PC-3 (cell line): Measurements from ENCODE around the gene HSD3B7. TPM values are rescaled to one million over a fixed set of nuclear protein-coding genes. Genes with fewer than 3 reads are reported as not detected.
A peak's percentile ranks its signal among the peaks of the same experiment; 100 is the strongest.

Source experiments
- ATAC-seq: fragments of 200-7000 bp; cut with Tn5 transposase; 2 replicates; pipeline ENCODE4 v1.9.1; 2020; ENCODE audit warnings: mild to moderate bottlenecking, moderate library complexity
- BruUV-seq: library from RNA; stranded (reverse); fragments of 400-500 nt; replicated peaks from 2 replicates; lab custom pipeline; 2021; lab: Mats Ljungman, UMichigan
- CTCF ChIA-PET: fragments of 300-600 bp; sonication (Branson Sonifier 250); formaldehyde crosslinking; loops from one replicate; lab custom pipeline; 2022; ENCODE audit warnings: antibody characterized with exemption; lab: Charles Lee
- POLR2A ChIA-PET: fragments of 300-600 bp; sonication (Branson Sonifier 250); formaldehyde crosslinking; loops from one replicate; lab custom pipeline; 2022; ENCODE audit warnings: antibody characterized with exemption; ENCODE audit not compliant: unreplicated experiment; lab: Charles Lee
- DNase-seq: peaks from one replicate; pipeline ENCODE4 v3.0.0-alpha.2; 2015
- H2AFZ ChIP-seq: fragments of 300-600 bp; sonication (generic); 2 replicates; pipeline ENCODE4 v1.6.0; 2016; ENCODE audit warnings: antibody characterized with exemption, low read length
- H3F3A ChIP-seq: fragments of 300-600 bp; sonication (generic); one replicate; pipeline ENCODE4 v1.6.0; 2017; ENCODE audit warnings: antibody characterized with exemption, low read length, control low read depth, mild to moderate bottlenecking; ENCODE audit not compliant: unreplicated experiment
- H3K27ac ChIP-seq: fragments of 300-600 bp; sonication (generic); 2 replicates; pipeline ENCODE4 v1.5.1; 2016; ENCODE audit warnings: mild to moderate bottlenecking, low read length
- H3K27me3 ChIP-seq: fragments of 300-600 bp; sonication (generic); 2 replicates; pipeline ENCODE4 v1.6.1; 2016; ENCODE audit warnings: low read length, mixed read lengths
- H3K36me3 ChIP-seq: fragments of 300-600 bp; sonication (generic); 2 replicates; pipeline ENCODE4 v1.6.1; 2016; ENCODE audit warnings: low read depth, mixed run types, low read length, mixed read lengths
- H3K4me1 ChIP-seq: fragments of 300-600 bp; sonication (generic); 2 replicates; pipeline ENCODE4 v1.5.1; 2016; ENCODE audit warnings: low read length; ENCODE audit not compliant: insufficient read depth
- H3K4me2 ChIP-seq: fragments of 300-600 bp; sonication (generic); 2 replicates; pipeline ENCODE4 v1.6.0; 2016; ENCODE audit warnings: low read length
- H3K4me3 ChIP-seq: fragments of 300-600 bp; sonication (generic); 2 replicates; pipeline ENCODE4 v1.5.1; 2016; ENCODE audit warnings: mild to moderate bottlenecking, low read length, mixed read lengths
- H3K79me2 ChIP-seq: fragments of 300-600 bp; sonication (generic); 2 replicates; pipeline ENCODE4 v1.6.1; 2017; ENCODE audit warnings: low read length, mixed read lengths
- H3K9ac ChIP-seq: fragments of 300-600 bp; sonication (generic); 2 replicates; pipeline ENCODE4 v1.6.0; 2016; ENCODE audit warnings: mild to moderate bottlenecking, low read length
- H3K9me2 ChIP-seq: fragments of 300-600 bp; sonication (generic); replicated peaks from 2 replicates; pipeline ENCODE4 v1.6.1; 2016; ENCODE audit warnings: mixed run types, low read length, mixed read lengths
- H3K9me3 ChIP-seq: fragments of 300-600 bp; sonication (generic); 2 replicates; pipeline ENCODE4 v1.6.1; 2016; ENCODE audit warnings: low read length, mixed read lengths
- H4K20me1 ChIP-seq: fragments of 300-600 bp; sonication (generic); 2 replicates; pipeline ENCODE4 v1.6.1; 2016; ENCODE audit warnings: low read length, mixed read lengths
- CTCF ChIP-seq: fragments of 300-600 bp; sonication (generic); conservative IDR thresholded peaks from 2 replicates; pipeline ENCODE4 v1.5.1; 2017; ENCODE audit warnings: antibody characterized with exemption, low read depth, mild to moderate bottlenecking, low read length
- EZH2 ChIP-seq: fragments of 300-600 bp; sonication (generic); IDR thresholded peaks from one replicate; pipeline ENCODE4 v1.6.1; 2017; ENCODE audit warnings: antibody characterized with exemption, mild to moderate bottlenecking, low read length; ENCODE audit not compliant: unreplicated experiment
- EZH2phosphoT487 ChIP-seq: fragments of 300-600 bp; sonication (generic); IDR thresholded peaks from 2 replicates; pipeline ENCODE4 v1.6.1; 2018; ENCODE audit warnings: mild to moderate bottlenecking, antibody characterized with exemption, low read length, borderline replicate concordance
- intact Hi-C: fragments of 100-400 bp; cut with micrococcal nuclease; formaldehyde crosslinking; loops from 2 replicates; pipeline ENCODE4 v1.9.0; 2023
- total RNA-seq: library from RNA; depleted of rRNA; stranded (reverse); fragments of >200 nt; gene quantifications from 2 replicates; pipeline ENCODE4 v1.2.3, GENCODE V29; 2014

The HSD3B7 gene
- total RNA-seq, 1 experiment from 2014 or later: 16.3 TPM

GRCh38 chr16:31025339-31025738 lies 40.3 kb downstream of the HSD3B7 start:
- Histone ChIP-seq H4K20me1 (no peaks in the 10 kb centered on the region), H3K79me2 (no peaks in the 10 kb centered on the region), H3K9me2 (no peaks in the 10 kb centered on the region), H3K27ac (no peak overlapping the region), H3F3A (no peaks in the 10 kb centered on the region), H3K27me3 (no peaks in the 10 kb centered on the region), H3K9ac (no peak overlapping the region), H3K4me2 (no peak overlapping the region), H3K36me3 (no peaks in the 10 kb centered on the region), H2AFZ (0 out of 2 replicates have a peak overlapping the region, but pooled peaks have one; percentile 42), H3K4me3 (no peak overlapping the region), H3K9me3 (no peaks in the 10 kb centered on the region), H3K4me1 (no peaks in the 10 kb centered on the region)
- POLR2A ChIA-PET: no interaction called here
- TF ChIP-seq CTCF (no peak), EZH2phosphoT487 (no peak), EZH2 (no peak)
- DNase-seq (no peak), ATAC-seq (no peak)
- BruUV-seq: no TSS peak
- CTCF ChIA-PET: no interaction called here
- intact Hi-C loops: loop anchor here (10.0 kb wide), 1 partner anchor 119 kb away; no protein-coding TSS in a partner anchor

- Histone ChIP-seq H3K79me2 (peaks cover 6% of the 10 kb centered on the region), H3F3A (no peaks in the 10 kb centered on the region), H3K4me1 (peaks cover 8% of the 10 kb centered on the region; the same call in 1 of the 2 replicates), H3K4me3 (no peak overlapping the region), H2AFZ (no peak overlapping the region), H4K20me1 (no peaks in the 10 kb centered on the region; the same call in 1 of the 2 replicates), H3K36me3 (no peaks in the 10 kb centered on the region), H3K27me3 (no peaks in the 10 kb centered on the region), H3K9me3 (no peaks in the 10 kb centered on the region), H3K4me2 (no peak overlapping the region), H3K27ac (no peak overlapping the region), H3K9me2 (no peaks in the 10 kb centered on the region), H3K9ac (no peak overlapping the region)
- intact Hi-C loops: loop anchor here (10.0 kb wide), 1 partner anchor 116 kb away; no protein-coding TSS in a partner anchor
- DNase-seq: no peak
- no peak for ATAC-seq
- no peak for TF ChIP-seq EZH2
- TF ChIP-seq CTCF: no peak
- TF ChIP-seq EZH2phosphoT487: no peak
- ChIA-PET POLR2A (no interaction called here), CTCF (no interaction called here)
- no TSS peak for BruUV-seq
These were observed 44.3 kb downstream of the HSD3B7 start for GRCh38 chr16:31029272-31029671.

- ChIA-PET CTCF (no interaction called here), POLR2A (no interaction called here)
- Histone ChIP-seq H3K4me3 (no peak overlapping the region), H3K9me3 (no peaks in the 10 kb centered on the region), H3K27ac (no peak overlapping the region), H3K79me2 (peaks cover 16% of the 10 kb centered on the region), H3K27me3 (no peaks in the 10 kb centered on the region), H3K4me1 (peaks cover 11% of the 10 kb centered on the region; the same call in 1 of the 2 replicates), H3K4me2 (no peak overlapping the region), H4K20me1 (no peaks in the 10 kb centered on the region; the same call in 1 of the 2 replicates), H3K36me3 (no peaks in the 10 kb centered on the region), H3F3A (no peaks in the 10 kb centered on the region), H3K9ac (no peak overlapping the region), H3K9me2 (no peaks in the 10 kb centered on the region), H2AFZ (no peak overlapping the region)
- DNase-seq: no peak
- BruUV-seq: no TSS peak
- intact Hi-C loops: loop anchor here (5.0 kb wide), 1 partner anchor 34 kb away; no protein-coding TSS in a partner anchor
- ATAC-seq: no peak
- TF ChIP-seq EZH2 (no peak), EZH2phosphoT487 (no peak), CTCF (no peak)
These were observed 46.3 kb downstream of the HSD3B7 start for GRCh38 chr16:31031276-31031675.
